GM19324 (cell line): ENCODE data around the gene PIK3R2.
"Not testable (repeated sequence)": the region's sequence is repeated elsewhere in the genome, so short reads cannot be mapped to it uniquely, and the experiment has no call there.

ENCODE experiments used
- ATAC-seq: cut with Tn5 transposase; IDR thresholded peaks from one replicate; pipeline ENCODE4 v1.9.1; 2021; ENCODE audit warnings: mild to moderate bottlenecking, moderate library complexity; ENCODE audit not compliant: unreplicated experiment, low FRiP score

Gene PIK3R2

GRCh38 chr19:18196511-18196845 lies 43.5 kb downstream of the PIK3R2 start:
- no peak for ATAC-seq

- ATAC-seq = no peak
Measured at GRCh38 chr19:18197306-18197705, 44.3 kb downstream of the PIK3R2 start.

GRCh38 chr19:18197941-18198340 lies 45.0 kb downstream of the PIK3R2 start:
- ATAC-seq = no peak

- no peak for ATAC-seq
Measured at GRCh38 chr19:18198374-18198773, 45.4 kb downstream of the PIK3R2 start.

GRCh38 chr19:18202397-18202777 lies 49.4 kb downstream of the PIK3R2 start:
- ATAC-seq = no peak

- ATAC-seq = no peak
Measured at GRCh38 chr19:18202778-18203407, 49.9 kb downstream of the PIK3R2 start.

- ATAC-seq = peak; percentile 1
Measured at GRCh38 chr19:18203408-18203862, 50.5 kb downstream of the PIK3R2 start.

GRCh38 chr19:18203863-18204393 lies 51.0 kb downstream of the PIK3R2 start, which contains the start of gene RAB3A:
Gene RAB3A (minus strand): TSS chr19:18204042. CDS start chr19:18202740, 1,302 bp downstream.
- peak; percentile 92 for ATAC-seq

- ATAC-seq = peak; percentile 19
Measured at GRCh38 chr19:18204394-18205199, 51.6 kb downstream of the PIK3R2 start.

GRCh38 chr19:18205200-18205892 lies 52.4 kb downstream of the PIK3R2 start:
- ATAC-seq = no peak

- ATAC-seq = no peak
Measured at GRCh38 chr19:18206018-18206417, 53.1 kb downstream of the PIK3R2 start.

GRCh38 chr19:18208098-18208951 lies 55.4 kb downstream of the PIK3R2 start:
- no peak for ATAC-seq

GRCh38 chr19:18209912-18210311 lies 56.9 kb downstream of the PIK3R2 start:
- not testable (repeated sequence) for ATAC-seq

- no peak for ATAC-seq
Measured at GRCh38 chr19:18211683-18212082, 58.7 kb downstream of the PIK3R2 start.

GRCh38 chr19:18214779-18215433 lies 61.9 kb downstream of the PIK3R2 start:
- no peak for ATAC-seq

GRCh38 chr19:18216789-18217188 lies 63.8 kb downstream of the PIK3R2 start:
- ATAC-seq = no peak

GRCh38 chr19:18218159-18218558 lies 65.2 kb downstream of the PIK3R2 start:
- no peak for ATAC-seq

- no peak for ATAC-seq
Measured at GRCh38 chr19:18218600-18218999, 65.6 kb downstream of the PIK3R2 start.
